Esophagus squamous epithelium (tissue), 4 donors: ENCODE data around the gene OGFOD3.

Experiments
- POLR2A ChIP-seq, 4 donors: fragments of 450-650 bp; IDR thresholded peaks; one replicate each; pipeline ENCODE4 v1.6.1; 2017; ENCODE audit warnings: antibody characterized with exemption in 4 of 4, mild to moderate bottlenecking in 4 of 4, moderate library complexity in 3 of 4
- TF ChIP-seq, protein P1 (sequence below), 6 experiments: fragments of 450-650 bp in 4 of 6; fragments of 200-600 bp in 2 of 6; sonication (generic) in 2 of 6; IDR thresholded peaks; one replicate each; pipeline ENCODE4 v1.5.1; 2016 to 2019; ENCODE audit warnings: antibody characterized with exemption in 6 of 6, mild to moderate bottlenecking in 4 of 6, moderate library complexity in 4 of 6

DNA sequence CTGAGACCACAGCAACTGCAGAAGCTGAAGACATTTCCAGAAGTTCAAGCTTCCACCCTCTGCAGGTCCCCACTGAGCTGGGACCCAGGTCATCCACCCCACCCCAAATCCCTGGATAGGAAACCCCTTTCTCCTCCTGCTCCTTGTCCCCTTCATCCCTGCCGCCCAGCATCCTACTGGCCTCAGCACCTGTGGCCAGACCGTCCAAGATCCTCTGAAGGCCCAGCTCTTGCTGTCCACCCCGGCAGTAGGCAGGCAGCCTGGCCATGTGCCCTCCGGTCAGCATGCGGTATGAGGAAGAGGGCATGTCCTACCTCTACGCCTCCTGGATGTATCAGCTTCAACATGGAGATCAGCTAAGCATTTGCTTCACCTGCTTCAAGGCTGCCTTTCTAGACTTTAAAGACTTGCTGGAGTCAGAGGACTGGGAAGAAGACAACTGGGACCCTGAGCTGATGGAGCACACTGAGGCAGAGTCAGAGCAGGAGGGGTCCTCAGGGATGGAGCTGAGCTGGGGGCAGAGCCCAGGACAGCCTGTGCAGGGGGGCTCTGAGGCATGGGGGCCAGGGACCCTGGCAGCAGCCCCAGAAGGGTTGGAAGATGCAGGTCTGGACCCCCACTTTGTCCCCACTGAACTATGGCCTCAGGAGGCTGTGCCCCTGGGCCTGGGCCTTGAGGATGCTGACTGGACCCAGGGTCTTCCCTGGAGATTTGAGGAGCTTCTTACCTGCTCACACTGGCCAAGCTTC is 56.3 kb downstream of the OGFOD3 start:
- TF ChIP-seq, protein P1, sequence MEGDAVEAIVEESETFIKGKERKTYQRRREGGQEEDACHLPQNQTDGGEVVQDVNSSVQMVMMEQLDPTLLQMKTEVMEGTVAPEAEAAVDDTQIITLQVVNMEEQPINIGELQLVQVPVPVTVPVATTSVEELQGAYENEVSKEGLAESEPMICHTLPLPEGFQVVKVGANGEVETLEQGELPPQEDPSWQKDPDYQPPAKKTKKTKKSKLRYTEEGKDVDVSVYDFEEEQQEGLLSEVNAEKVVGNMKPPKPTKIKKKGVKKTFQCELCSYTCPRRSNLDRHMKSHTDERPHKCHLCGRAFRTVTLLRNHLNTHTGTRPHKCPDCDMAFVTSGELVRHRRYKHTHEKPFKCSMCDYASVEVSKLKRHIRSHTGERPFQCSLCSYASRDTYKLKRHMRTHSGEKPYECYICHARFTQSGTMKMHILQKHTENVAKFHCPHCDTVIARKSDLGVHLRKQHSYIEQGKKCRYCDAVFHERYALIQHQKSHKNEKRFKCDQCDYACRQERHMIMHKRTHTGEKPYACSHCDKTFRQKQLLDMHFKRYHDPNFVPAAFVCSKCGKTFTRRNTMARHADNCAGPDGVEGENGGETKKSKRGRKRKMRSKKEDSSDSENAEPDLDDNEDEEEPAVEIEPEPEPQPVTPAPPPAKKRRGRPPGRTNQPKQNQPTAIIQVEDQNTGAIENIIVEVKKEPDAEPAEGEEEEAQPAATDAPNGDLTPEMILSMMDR (IDR thresholded peaks at IDR 0.05), result no peak
- no peak for TF ChIP-seq POLR2A (IDR thresholded peaks at IDR 0.05)
